ENCODE results near the gene MICALL1. TPM values are rescaled to one million over a fixed set of nuclear protein-coding genes. Genes with fewer than 3 reads are reported as not detected.

MICALL1 gene
- total RNA-seq, 4 donors from 2014 or later, result 124 to 150 (median 143) TPM

DNA sequence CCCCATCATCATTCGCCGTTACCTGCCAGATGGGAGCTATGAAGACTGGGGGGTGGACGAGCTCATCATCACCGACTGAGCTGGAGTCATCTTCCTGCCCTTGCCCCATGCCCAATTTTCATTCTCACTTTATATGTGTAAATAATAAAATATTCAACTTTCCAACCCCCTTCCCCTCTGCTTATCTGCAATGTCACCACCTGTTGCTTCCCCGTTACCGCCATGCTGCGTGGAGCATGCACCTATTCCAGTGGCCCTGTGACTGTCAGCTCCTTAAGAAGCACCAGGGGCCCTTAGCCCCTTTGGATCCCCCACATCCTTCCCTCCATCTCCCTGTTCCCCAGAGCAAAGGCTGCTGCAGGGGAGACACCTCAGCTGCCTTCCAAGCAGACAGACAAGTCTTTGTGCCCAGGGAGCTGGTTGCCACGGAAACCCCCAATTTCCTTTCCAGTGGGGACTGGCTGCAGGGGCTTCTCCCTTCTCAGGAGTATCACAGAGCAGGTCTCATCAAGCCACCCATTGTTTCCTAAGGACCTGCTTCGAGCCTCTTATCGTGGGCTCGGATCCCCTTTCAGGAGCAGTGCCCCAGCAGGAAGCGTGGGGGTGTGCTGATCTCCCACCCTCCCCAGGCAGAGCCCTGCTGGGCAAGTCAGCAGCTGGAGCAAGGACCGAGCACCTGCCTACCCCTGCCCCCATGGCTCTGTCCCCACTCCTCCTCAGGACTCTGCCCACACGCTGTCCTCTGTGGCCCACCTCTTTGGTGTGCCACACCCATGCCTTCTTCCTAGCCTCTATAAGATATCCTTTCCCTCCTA lies 61.7 kb downstream of the MICALL1 start:
- WGBS, 2 donors, result 91 to 92% methylated on average over 13 to 14 of the region's 14 CpGs
- DNase-seq (ENCODE audit: low spot score in 2 of 2), result no peak
- H3K4me3 ChIP-seq (ENCODE audit: low read depth, poor library complexity, severe bottlenecking), result no peak overlapping the region
- TF ChIP-seq POLR2A (IDR thresholded peaks at IDR 0.05), result no peak
- TF ChIP-seq, protein P1, sequence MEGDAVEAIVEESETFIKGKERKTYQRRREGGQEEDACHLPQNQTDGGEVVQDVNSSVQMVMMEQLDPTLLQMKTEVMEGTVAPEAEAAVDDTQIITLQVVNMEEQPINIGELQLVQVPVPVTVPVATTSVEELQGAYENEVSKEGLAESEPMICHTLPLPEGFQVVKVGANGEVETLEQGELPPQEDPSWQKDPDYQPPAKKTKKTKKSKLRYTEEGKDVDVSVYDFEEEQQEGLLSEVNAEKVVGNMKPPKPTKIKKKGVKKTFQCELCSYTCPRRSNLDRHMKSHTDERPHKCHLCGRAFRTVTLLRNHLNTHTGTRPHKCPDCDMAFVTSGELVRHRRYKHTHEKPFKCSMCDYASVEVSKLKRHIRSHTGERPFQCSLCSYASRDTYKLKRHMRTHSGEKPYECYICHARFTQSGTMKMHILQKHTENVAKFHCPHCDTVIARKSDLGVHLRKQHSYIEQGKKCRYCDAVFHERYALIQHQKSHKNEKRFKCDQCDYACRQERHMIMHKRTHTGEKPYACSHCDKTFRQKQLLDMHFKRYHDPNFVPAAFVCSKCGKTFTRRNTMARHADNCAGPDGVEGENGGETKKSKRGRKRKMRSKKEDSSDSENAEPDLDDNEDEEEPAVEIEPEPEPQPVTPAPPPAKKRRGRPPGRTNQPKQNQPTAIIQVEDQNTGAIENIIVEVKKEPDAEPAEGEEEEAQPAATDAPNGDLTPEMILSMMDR (IDR thresholded peaks at IDR 0.05), result no peak
- intact Hi-C loops (cut with DNase I; ENCODE audit: low total_unique reads), result loop anchor here (5.0 kb wide), 1 partner anchor 151 kb away; no protein-coding TSS in a partner anchor

- H3K4me3 ChIP-seq (ENCODE audit: low read depth, poor library complexity, severe bottlenecking), result no peak overlapping the region
- TF ChIP-seq, protein P1 (IDR thresholded peaks at IDR 0.05), result no peak
- no peak for TF ChIP-seq POLR2A (IDR thresholded peaks at IDR 0.05)
- no peak for DNase-seq (ENCODE audit: low spot score in 2 of 2)
- WGBS, 2 donors, result 91 to 100% methylated on average over 5 of the region's 5 CpGs
- intact Hi-C loops (cut with DNase I; ENCODE audit: low total_unique reads), result loop anchor here (5.0 kb wide), 1 partner anchor 151 kb away; no protein-coding TSS in a partner anchor
Measured at GRCh38 chr22:37968452-37969251, 62.6 kb downstream of the MICALL1 start.

DNA sequence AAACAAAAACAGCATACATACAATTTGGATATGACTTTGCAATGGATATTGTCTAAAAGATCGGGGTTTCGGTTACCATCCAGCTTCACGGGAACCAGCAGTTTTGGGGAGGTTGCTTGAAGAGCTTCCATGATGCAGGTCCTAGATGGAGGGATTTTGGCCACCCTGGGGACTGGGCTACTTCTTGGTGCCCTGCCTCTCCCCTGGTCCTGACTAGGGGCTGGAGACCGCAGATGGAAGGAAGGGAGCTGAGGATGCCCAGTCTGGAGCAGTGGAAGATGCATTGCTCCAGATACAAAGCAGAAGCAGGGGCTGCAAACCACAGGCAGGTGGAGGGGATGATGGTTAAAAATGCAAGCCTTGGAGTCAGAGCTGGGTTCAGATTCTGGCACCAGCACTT lies 64.8 kb downstream of the MICALL1 start:
- 92 to 95% methylated on average over 4 of the region's 4 CpGs for WGBS, 2 donors
- intact Hi-C loops (cut with DNase I; ENCODE audit: low total_unique reads), result no loop called here
- TF ChIP-seq, protein P1 (IDR thresholded peaks at IDR 0.05), result no peak
- TF ChIP-seq POLR2A (IDR thresholded peaks at IDR 0.05), result no peak

DNA sequence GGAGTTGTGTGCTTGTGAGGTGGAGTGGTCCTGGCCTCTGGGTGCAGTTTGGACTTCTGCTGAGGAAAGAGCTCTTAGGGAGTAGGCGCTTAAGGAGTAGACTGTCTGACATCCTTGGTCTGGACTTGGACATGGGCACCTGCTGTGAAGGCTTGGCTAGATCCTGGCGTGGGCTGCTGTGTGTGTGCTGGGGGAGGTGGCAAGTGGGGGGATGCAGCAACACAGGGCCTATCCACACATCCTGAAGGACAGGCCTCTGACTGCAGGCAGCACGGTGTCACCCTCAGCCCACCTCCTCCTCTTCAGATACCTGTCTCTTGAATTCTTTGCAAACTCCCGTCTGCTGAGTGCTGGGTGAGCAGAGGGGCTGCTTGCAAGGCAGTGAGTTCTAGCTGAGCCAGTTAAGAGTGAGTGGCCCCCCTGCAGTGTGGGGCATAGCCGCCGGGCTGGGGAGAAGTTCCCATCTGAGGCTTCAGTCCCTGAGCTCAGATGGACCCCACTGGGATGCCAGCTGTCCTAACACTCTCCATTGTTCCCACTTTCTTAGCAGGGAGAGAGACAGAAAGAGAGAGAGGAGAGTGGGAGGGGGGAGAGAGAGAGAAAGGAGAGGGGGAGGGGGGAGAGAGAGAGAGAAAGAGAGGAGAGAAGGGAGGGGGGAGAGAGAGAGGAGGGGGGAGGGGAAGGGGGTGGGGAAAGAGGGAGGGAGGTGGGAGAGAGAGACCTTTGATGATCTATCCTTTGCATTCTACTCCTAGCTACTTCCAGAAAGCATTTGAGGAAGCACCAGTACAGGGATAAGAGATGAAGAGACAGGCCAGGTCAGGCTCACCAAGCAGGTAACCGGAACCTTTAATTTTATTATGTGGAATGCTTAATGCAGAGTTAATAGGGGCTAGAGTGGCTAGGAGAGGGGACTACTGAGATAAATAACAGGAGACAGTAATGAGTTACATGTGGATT lies 65.7 kb downstream of the MICALL1 start:
- no peak for DNase-seq (ENCODE audit: low spot score in 2 of 2)
- 80 to 84% methylated on average over 7 of the region's 7 CpGs for WGBS, 2 donors
- H3K4me3 ChIP-seq (ENCODE audit: low read depth, poor library complexity, severe bottlenecking), result no peak overlapping the region
- intact Hi-C loops (cut with DNase I; ENCODE audit: low total_unique reads), result no loop called here
- TF ChIP-seq POLR2A (IDR thresholded peaks at IDR 0.05), result no peak
- TF ChIP-seq, protein P1 (IDR thresholded peaks at IDR 0.05), result no peak

More for the DNA sequence above, 64.8 kb downstream of the MICALL1 start:
- H3K4me3 ChIP-seq (ENCODE audit: low read depth, poor library complexity, severe bottlenecking), result no peak overlapping the region
- DNase-seq (ENCODE audit: low spot score in 2 of 2), result no peak

DNA sequence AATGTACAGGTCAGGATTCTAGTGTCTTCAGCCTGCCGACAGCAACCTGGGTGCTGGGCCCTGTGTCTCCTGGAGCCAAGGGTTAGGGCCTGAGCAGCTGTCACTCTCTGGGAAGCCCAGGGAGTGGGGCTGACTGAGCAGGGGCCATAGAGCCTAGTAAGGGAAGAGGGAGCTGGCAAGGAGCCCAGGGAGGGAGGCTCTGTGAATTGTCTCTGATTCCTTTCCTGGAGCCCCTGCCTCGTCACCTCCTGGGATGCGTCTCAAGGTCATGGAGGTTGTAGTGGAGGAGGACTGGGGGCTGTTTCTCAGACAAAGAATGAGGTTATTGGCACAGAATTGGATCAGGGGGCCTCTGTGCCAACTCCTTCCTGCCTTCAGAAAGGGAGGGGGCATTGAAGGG lies 66.4 kb downstream of the MICALL1 start:
- no peak for DNase-seq (ENCODE audit: low spot score in 2 of 2)
- no peak overlapping the region for H3K4me3 ChIP-seq (ENCODE audit: low read depth, poor library complexity, severe bottlenecking)
- TF ChIP-seq, protein P1 (IDR thresholded peaks at IDR 0.05), result no peak
- no peak for TF ChIP-seq POLR2A (IDR thresholded peaks at IDR 0.05)
- intact Hi-C loops (cut with DNase I; ENCODE audit: low total_unique reads), result no loop called here
- WGBS, 2 donors, result 84 to 97% methylated on average over 3 of the region's 3 CpGs
